ENCODE data around the gene LBH.

Gene LBH

GRCh38 chr2:30221531-30221930 is 9.8 kb upstream of the LBH start:
- TF ChIP-seq REST (IDR thresholded peaks at IDR 0.05; ENCODE audit: low read depth) (no peak), EGR1 (IDR thresholded peaks at IDR 0.05) (no peak), RAD21 (IDR thresholded peaks at IDR 0.05; ENCODE audit: low read depth) (no peak), TAF1 (IDR thresholded peaks at IDR 0.05; ENCODE audit: low read depth) (no peak), FOXM1 (IDR thresholded peaks at IDR 0.05; ENCODE audit: borderline replicate concordance, low read depth) (no peak), YY1 (IDR thresholded peaks at IDR 0.05; ENCODE audit: low read depth) (no peak), CEBPB (IDR thresholded peaks at IDR 0.05) (no peak), ZBTB7A (IDR thresholded peaks at IDR 0.05; ENCODE audit: low read depth) (no peak)
- TF ChIP-seq, protein P1, sequence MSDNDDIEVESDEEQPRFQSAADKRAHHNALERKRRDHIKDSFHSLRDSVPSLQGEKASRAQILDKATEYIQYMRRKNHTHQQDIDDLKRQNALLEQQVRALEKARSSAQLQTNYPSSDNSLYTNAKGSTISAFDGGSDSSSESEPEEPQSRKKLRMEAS (IDR thresholded peaks at IDR 0.05): no peak

GRCh38 chr2:30222031-30222430 is 9.3 kb upstream of the LBH start:
- TF ChIP-seq EGR1 (IDR thresholded peaks at IDR 0.05) (no peak), CREB1 (IDR thresholded peaks at IDR 0.05; ENCODE audit: low read depth) (no peak), FOXM1 (IDR thresholded peaks at IDR 0.05; ENCODE audit: borderline replicate concordance, low read depth) (no peak), TEAD4 (IDR thresholded peaks at IDR 0.05) (no peak), YY1 (IDR thresholded peaks at IDR 0.05; ENCODE audit: low read depth) (no peak), USF1 (IDR thresholded peaks at IDR 0.05) (no peak), NFIC (IDR thresholded peaks at IDR 0.05) (no peak), EP300 (IDR thresholded peaks at IDR 0.05; ENCODE audit: borderline replicate concordance) (no peak), REST (IDR thresholded peaks at IDR 0.05; ENCODE audit: low read depth) (no peak), RAD21 (IDR thresholded peaks at IDR 0.05; ENCODE audit: low read depth) (no peak), TCF12 (IDR thresholded peaks at IDR 0.05; ENCODE audit: low read depth) (no peak), CEBPB (IDR thresholded peaks at IDR 0.05) (no peak), TAF1 (IDR thresholded peaks at IDR 0.05; ENCODE audit: low read depth) (no peak), ZBTB7A (IDR thresholded peaks at IDR 0.05; ENCODE audit: low read depth) (no peak)
- TF ChIP-seq, protein P1 (IDR thresholded peaks at IDR 0.05): no peak

- TF ChIP-seq USF1 (IDR thresholded peaks at IDR 0.05): no peak
- TF ChIP-seq CEBPB (IDR thresholded peaks at IDR 0.05): no peak
- TF ChIP-seq FOXM1 (IDR thresholded peaks at IDR 0.05; ENCODE audit: borderline replicate concordance, low read depth): no peak
- no peak for TF ChIP-seq EP300 (IDR thresholded peaks at IDR 0.05; ENCODE audit: borderline replicate concordance)
- TF ChIP-seq RAD21 (IDR thresholded peaks at IDR 0.05; ENCODE audit: low read depth): no peak
- no peak for TF ChIP-seq TEAD4 (IDR thresholded peaks at IDR 0.05)
- TF ChIP-seq REST (IDR thresholded peaks at IDR 0.05; ENCODE audit: low read depth): no peak
- TF ChIP-seq, protein P1 (IDR thresholded peaks at IDR 0.05): no peak
- no peak for TF ChIP-seq TCF12 (IDR thresholded peaks at IDR 0.05; ENCODE audit: low read depth)
- TF ChIP-seq CREB1 (IDR thresholded peaks at IDR 0.05; ENCODE audit: low read depth): no peak
- TF ChIP-seq TAF1 (IDR thresholded peaks at IDR 0.05; ENCODE audit: low read depth): no peak
- TF ChIP-seq ZBTB7A (IDR thresholded peaks at IDR 0.05; ENCODE audit: low read depth): no peak
- no peak for TF ChIP-seq NFIC (IDR thresholded peaks at IDR 0.05)
- no peak for TF ChIP-seq EGR1 (IDR thresholded peaks at IDR 0.05)
- no peak for TF ChIP-seq YY1 (IDR thresholded peaks at IDR 0.05; ENCODE audit: low read depth)
These were observed 8.5 kb upstream of the LBH start for GRCh38 chr2:30222636-30223360.

DNA sequence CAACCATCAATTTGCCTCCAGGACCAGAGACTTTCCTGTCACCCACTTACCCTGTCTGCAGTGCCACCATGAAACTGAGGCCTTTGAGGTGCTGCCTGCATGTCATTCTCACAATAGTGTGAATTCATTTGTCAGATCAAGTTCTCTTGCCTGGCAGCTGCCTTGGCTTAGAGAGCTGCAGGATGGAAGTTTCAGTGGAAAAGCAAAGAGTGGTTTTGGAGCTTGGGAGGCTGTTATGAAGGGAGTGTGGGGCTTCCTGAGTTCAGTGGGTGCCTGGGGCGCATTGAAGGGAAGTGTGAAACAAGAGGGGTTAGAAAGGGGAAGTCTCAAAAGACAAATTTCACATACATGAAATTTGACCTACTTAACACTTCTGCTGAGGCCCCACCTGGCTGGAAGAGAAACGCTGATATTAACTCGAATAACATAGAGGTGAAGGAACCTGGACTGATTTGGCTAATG is 7.9 kb upstream of the LBH start:
- TF ChIP-seq FOXM1 (IDR thresholded peaks at IDR 0.05; ENCODE audit: borderline replicate concordance, low read depth): no peak
- TF ChIP-seq, protein P1 (IDR thresholded peaks at IDR 0.05): no peak
- no peak for TF ChIP-seq REST (IDR thresholded peaks at IDR 0.05; ENCODE audit: low read depth)
- TF ChIP-seq CEBPB (IDR thresholded peaks at IDR 0.05): no peak
- TF ChIP-seq NFIC (IDR thresholded peaks at IDR 0.05): no peak
- TF ChIP-seq CREB1 (IDR thresholded peaks at IDR 0.05; ENCODE audit: low read depth): no peak

Data from Ishikawa (cell line).